PC-3 (cell line): ENCODE data around the gene C7. TPM values are rescaled to one million over a fixed set of nuclear protein-coding genes. Genes with fewer than 3 reads are reported as not detected.

ENCODE experiments used
- ATAC-seq: fragments of 200-7000 bp; cut with Tn5 transposase; 2 replicates; pipeline ENCODE4 v1.9.1; 2020; ENCODE audit warnings: mild to moderate bottlenecking, moderate library complexity
- BruUV-seq: library from RNA; stranded (reverse); fragments of 400-500 nt; replicated peaks from 2 replicates; lab custom pipeline; 2021; lab: Mats Ljungman, UMichigan
- CTCF ChIA-PET: fragments of 300-600 bp; sonication (Branson Sonifier 250); formaldehyde crosslinking; loops from one replicate; lab custom pipeline; 2022; ENCODE audit warnings: antibody characterized with exemption; lab: Charles Lee
- POLR2A ChIA-PET: fragments of 300-600 bp; sonication (Branson Sonifier 250); formaldehyde crosslinking; loops from one replicate; lab custom pipeline; 2022; ENCODE audit warnings: antibody characterized with exemption; ENCODE audit not compliant: unreplicated experiment; lab: Charles Lee
- DNase-seq: peaks from one replicate; pipeline ENCODE4 v3.0.0-alpha.2; 2015
- H2AFZ ChIP-seq: fragments of 300-600 bp; sonication (generic); 2 replicates; pipeline ENCODE4 v1.6.0; 2016; ENCODE audit warnings: antibody characterized with exemption, low read length
- H3F3A ChIP-seq: fragments of 300-600 bp; sonication (generic); one replicate; pipeline ENCODE4 v1.6.0; 2017; ENCODE audit warnings: antibody characterized with exemption, low read length, control low read depth, mild to moderate bottlenecking; ENCODE audit not compliant: unreplicated experiment
- H3K27ac ChIP-seq: fragments of 300-600 bp; sonication (generic); 2 replicates; pipeline ENCODE4 v1.5.1; 2016; ENCODE audit warnings: mild to moderate bottlenecking, low read length
- H3K27me3 ChIP-seq: fragments of 300-600 bp; sonication (generic); 2 replicates; pipeline ENCODE4 v1.6.1; 2016; ENCODE audit warnings: low read length, mixed read lengths
- H3K36me3 ChIP-seq: fragments of 300-600 bp; sonication (generic); 2 replicates; pipeline ENCODE4 v1.6.1; 2016; ENCODE audit warnings: low read depth, mixed run types, low read length, mixed read lengths
- H3K4me1 ChIP-seq: fragments of 300-600 bp; sonication (generic); 2 replicates; pipeline ENCODE4 v1.5.1; 2016; ENCODE audit warnings: low read length; ENCODE audit not compliant: insufficient read depth
- H3K4me2 ChIP-seq: fragments of 300-600 bp; sonication (generic); 2 replicates; pipeline ENCODE4 v1.6.0; 2016; ENCODE audit warnings: low read length
- H3K4me3 ChIP-seq: fragments of 300-600 bp; sonication (generic); 2 replicates; pipeline ENCODE4 v1.5.1; 2016; ENCODE audit warnings: mild to moderate bottlenecking, low read length, mixed read lengths
- H3K79me2 ChIP-seq: fragments of 300-600 bp; sonication (generic); 2 replicates; pipeline ENCODE4 v1.6.1; 2017; ENCODE audit warnings: low read length, mixed read lengths
- H3K9ac ChIP-seq: fragments of 300-600 bp; sonication (generic); 2 replicates; pipeline ENCODE4 v1.6.0; 2016; ENCODE audit warnings: mild to moderate bottlenecking, low read length
- H3K9me2 ChIP-seq: fragments of 300-600 bp; sonication (generic); replicated peaks from 2 replicates; pipeline ENCODE4 v1.6.1; 2016; ENCODE audit warnings: mixed run types, low read length, mixed read lengths
- H3K9me3 ChIP-seq: fragments of 300-600 bp; sonication (generic); 2 replicates; pipeline ENCODE4 v1.6.1; 2016; ENCODE audit warnings: low read length, mixed read lengths
- H4K20me1 ChIP-seq: fragments of 300-600 bp; sonication (generic); 2 replicates; pipeline ENCODE4 v1.6.1; 2016; ENCODE audit warnings: low read length, mixed read lengths
- CTCF ChIP-seq: fragments of 300-600 bp; sonication (generic); conservative IDR thresholded peaks from 2 replicates; pipeline ENCODE4 v1.5.1; 2017; ENCODE audit warnings: antibody characterized with exemption, low read depth, mild to moderate bottlenecking, low read length
- EZH2 ChIP-seq: fragments of 300-600 bp; sonication (generic); IDR thresholded peaks from one replicate; pipeline ENCODE4 v1.6.1; 2017; ENCODE audit warnings: antibody characterized with exemption, mild to moderate bottlenecking, low read length; ENCODE audit not compliant: unreplicated experiment
- EZH2phosphoT487 ChIP-seq: fragments of 300-600 bp; sonication (generic); IDR thresholded peaks from 2 replicates; pipeline ENCODE4 v1.6.1; 2018; ENCODE audit warnings: mild to moderate bottlenecking, antibody characterized with exemption, low read length, borderline replicate concordance
- intact Hi-C: fragments of 100-400 bp; cut with micrococcal nuclease; formaldehyde crosslinking; loops from 2 replicates; pipeline ENCODE4 v1.9.0; 2023
- total RNA-seq: library from RNA; depleted of rRNA; stranded (reverse); fragments of >200 nt; gene quantifications from 2 replicates; pipeline ENCODE4 v1.2.3, GENCODE V29; 2014

C7 gene
- total RNA-seq, 1 experiment from 2014 or later = not detected

GRCh38 chr5:40906351-40906751 lies 2.9 kb upstream of the C7 start:
- intact Hi-C loops = loop anchor here (1.0 to 10.0 kb wide), 2 partner anchors 103 to 508 kb away; no protein-coding TSS in a partner anchor
- Histone ChIP-seq H3K9ac (no peak overlapping the region), H4K20me1 (no peaks in the 10 kb centered on the region), H3K4me1 (peaks cover 20% of the 10 kb centered on the region), H3K9me2 (no peaks in the 10 kb centered on the region), H3F3A (no peaks in the 10 kb centered on the region), H3K27ac (peak overlapping the region; percentile 37), H3K4me3 (no peak overlapping the region), H3K4me2 (peak overlapping the region; percentile 16; the same call in 1 of the 2 replicates), H2AFZ (peak overlapping the region; percentile 5; the same call in 1 of the 2 replicates), H3K36me3 (no peaks in the 10 kb centered on the region), H3K9me3 (no peaks in the 10 kb centered on the region), H3K27me3 (no peaks in the 10 kb centered on the region), H3K79me2 (no peaks in the 10 kb centered on the region)
- peak; percentile 77 for ATAC-seq
- DNase-seq = peak; percentile 78
- BruUV-seq = no TSS peak
- no peak for TF ChIP-seq CTCF
- TF ChIP-seq EZH2 = no peak
- TF ChIP-seq EZH2phosphoT487 = no peak
- CTCF ChIA-PET = no interaction called here
- POLR2A ChIA-PET = interaction anchor here (0.7 kb wide), 1 partner anchor 189 kb away, joined by 3 read pairs; no protein-coding TSS in a partner anchor

DNA sequence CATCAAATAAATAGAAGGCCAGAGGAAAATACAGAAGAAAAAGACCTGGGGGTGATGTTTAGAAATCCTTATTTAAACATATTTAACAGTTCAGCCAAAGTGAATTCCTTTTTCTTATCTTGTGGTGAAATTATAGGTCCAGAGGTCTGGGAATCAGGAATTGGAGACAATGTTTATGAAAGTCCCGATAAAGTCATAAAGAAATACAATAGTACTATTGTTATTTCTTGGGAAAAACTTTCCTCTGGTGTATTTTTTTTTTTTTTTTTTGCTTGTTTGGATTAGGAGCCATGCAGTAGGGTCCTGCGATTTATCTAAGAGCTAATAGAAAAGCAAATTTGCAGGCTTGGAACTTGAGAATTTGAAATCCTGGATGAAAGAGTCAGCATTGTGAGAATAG lies 426 bp downstream of the C7 start:
- intact Hi-C loops = loop anchor here (10.0 kb wide), 1 partner anchor 505 kb away; no protein-coding TSS in a partner anchor
- H3K27me3 ChIP-seq = no peaks in the 10 kb centered on the region
- H3K79me2 ChIP-seq = no peaks in the 10 kb centered on the region
- POLR2A ChIA-PET = no interaction called here
- ATAC-seq (no peak), DNase-seq (no peak)
- H3K9ac ChIP-seq = no peak overlapping the region
- H4K20me1 ChIP-seq = no peaks in the 10 kb centered on the region
- no peaks in the 10 kb centered on the region for H3K9me3 ChIP-seq
- H3K4me3 ChIP-seq = no peak overlapping the region
- H3F3A ChIP-seq = no peaks in the 10 kb centered on the region
- CTCF ChIA-PET = no interaction called here
- H3K4me1 ChIP-seq = peaks cover 20% of the 10 kb centered on the region
- H3K36me3 ChIP-seq = no peaks in the 10 kb centered on the region
- H3K27ac ChIP-seq = no peak overlapping the region
- no peak overlapping the region for H3K4me2 ChIP-seq
- no peak overlapping the region for H2AFZ ChIP-seq
- H3K9me2 ChIP-seq = no peaks in the 10 kb centered on the region
- BruUV-seq = no TSS peak
- TF ChIP-seq EZH2 (no peak), EZH2phosphoT487 (no peak), CTCF (no peak)

DNA sequence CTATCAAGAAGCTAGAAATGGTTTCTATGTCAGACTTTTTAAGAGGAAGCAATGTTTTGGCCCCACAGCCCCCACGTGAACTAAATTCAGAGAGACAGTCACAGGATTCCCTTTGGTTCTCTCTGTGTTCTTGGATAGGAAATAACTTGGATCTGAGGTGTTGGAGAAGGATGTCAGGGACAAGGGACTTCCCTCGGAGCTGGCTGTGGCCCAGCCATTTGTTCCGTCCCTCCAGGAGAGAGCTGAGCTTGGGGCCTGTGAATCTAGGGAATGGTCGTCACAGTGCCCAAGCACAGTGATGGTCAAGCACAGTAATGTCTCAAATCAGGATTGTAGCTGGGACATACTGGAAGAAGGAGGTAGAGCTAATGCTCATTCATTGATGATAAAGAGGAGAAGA lies 2.0 kb downstream of the C7 start:
- Histone ChIP-seq H3K27ac (no peak overlapping the region), H3K4me2 (no peak overlapping the region), H3K4me3 (no peak overlapping the region), H3F3A (no peaks in the 10 kb centered on the region), H3K9ac (no peak overlapping the region), H3K79me2 (no peaks in the 10 kb centered on the region), H3K4me1 (peaks cover 9% of the 10 kb centered on the region), H3K9me2 (no peaks in the 10 kb centered on the region), H3K27me3 (no peaks in the 10 kb centered on the region), H2AFZ (no peak overlapping the region), H3K9me3 (no peaks in the 10 kb centered on the region), H3K36me3 (no peaks in the 10 kb centered on the region), H4K20me1 (no peaks in the 10 kb centered on the region)
- ChIA-PET CTCF (interaction anchor here (0.7 kb wide), 1 partner anchor 9 kb away, joined by 3 read pairs; no protein-coding TSS in a partner anchor), POLR2A (no interaction called here)
- ATAC-seq = no peak
- intact Hi-C loops = no loop called here
- BruUV-seq = no TSS peak
- TF ChIP-seq EZH2phosphoT487 (no peak), EZH2 (no peak), CTCF (no peak)
- DNase-seq = no peak
